ENCODE measurements around the gene UTP3.
A peak's percentile ranks its signal among the peaks of the same experiment; 100 is the strongest.

- TF ChIP-seq ZNF398 (CRISPR knock-in tag; IDR thresholded peaks at IDR 0.05) (no peak), ZBTB7A (IDR thresholded peaks at IDR 0.05; ENCODE audit: borderline replicate concordance, control insufficient read depth, low read depth, low read length) (no peak), HDAC3 (IDR thresholded peaks at IDR 0.05; ENCODE audit: borderline replicate concordance, partially characterized antibody) (no peak), CBX8 (IDR thresholded peaks at IDR 0.05; ENCODE audit: borderline replicate concordance, extremely low read depth, low read depth, low read length, poor library complexity, severe bottlenecking) (no peak), ETS1 (conservative IDR thresholded peaks at IDR 0.05; ENCODE audit: control insufficient read depth, low read depth, low read length) (0 out of 2 replicates have a peak, but pooled peaks have one; percentile 20), MAFF (IDR thresholded peaks at IDR 0.05; ENCODE audit: low read length) (no peak), SREBF1 (IDR thresholded peaks at IDR 0.05; ENCODE audit: borderline replicate concordance, low read depth, low read length) (no peak), CTCF (IDR thresholded peaks at IDR 0.05 in 2 of 3, conservative IDR thresholded peaks at IDR 0.05 in 1 of 3; ENCODE audit: insufficient read depth in 2 of 3, low read depth in 1 of 3, low read length in 3 of 3) (no peak), NRF1 (conservative IDR thresholded peaks at IDR 0.05 in 1 of 2, IDR thresholded peaks at IDR 0.05 in 1 of 2) (no peak), ZBTB26 (CRISPR knock-in tag; IDR thresholded peaks at IDR 0.05) (no peak), SMARCA4 (IDR thresholded peaks at IDR 0.05) (no peak)
Measured at GRCh38 chr4:70704931-70705182, 16.5 kb downstream of the UTP3 start.

Data from K562 (cell line).